SH-SY5Y (cell line): ENCODE data around the gene ZNF529.

ENCODE experiments used
- GATA2 ChIP-seq: IDR thresholded peaks from 2 replicates; pipeline ENCODE4 v1.6.1; 2011; ENCODE audit warnings: mild to moderate bottlenecking, low read depth, low read length
- GATA3 ChIP-seq: IDR thresholded peaks from 2 replicates; pipeline ENCODE4 v1.6.1; 2011; ENCODE audit warnings: low read depth, mild to moderate bottlenecking, low read length, moderate library complexity

DNA sequence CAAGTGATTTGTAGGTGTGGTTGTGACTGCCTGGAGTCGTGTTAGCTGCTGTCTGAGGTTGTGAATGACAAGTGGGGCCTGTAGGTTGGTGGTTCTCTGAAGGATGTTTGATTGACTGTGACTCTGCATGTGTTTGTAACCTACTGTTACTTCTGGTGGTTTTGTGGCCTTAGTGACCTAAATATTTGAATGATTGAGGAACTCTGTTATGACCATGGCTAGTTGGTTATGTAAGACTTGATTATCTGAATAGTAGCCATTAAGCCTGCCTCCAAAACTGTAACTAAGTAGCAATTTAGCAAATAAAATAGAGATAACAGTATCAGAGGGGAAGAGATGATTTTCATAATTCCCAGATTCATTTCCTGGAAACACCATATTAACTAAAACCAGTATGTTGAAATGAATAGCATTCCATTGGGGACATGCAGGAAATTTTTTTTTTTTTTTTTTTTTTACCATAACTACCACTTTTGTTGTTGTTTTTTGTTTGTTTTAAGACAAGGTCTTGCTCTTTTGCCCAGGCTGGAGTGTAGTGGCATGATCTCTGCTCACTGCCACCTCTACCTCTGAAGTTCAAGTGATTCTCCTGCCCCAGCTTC, 32.9 kb upstream of the ZNF529 start:
- TF ChIP-seq GATA2, result no peak
- TF ChIP-seq GATA3, result no peak
